BLaER1 treated with 17β-estradiol and CSF1 and Interleukin-3, amounts not matched to agents 10 nM and 100 nM (cell line): ENCODE data around the gene SYNDIG1L.
"Not testable (repeated sequence)": the region's sequence is repeated elsewhere in the genome, so short reads cannot be mapped to it uniquely, and the experiment has no call there.

Experiments
- H3K27ac ChIP-seq, 11 experiments: shearing (Covaris generic); formaldehyde crosslinking; 2 replicates each; pipeline ENCODE4 v1.8.1; 2022
- H3K27me3 ChIP-seq, 11 experiments: shearing (Covaris generic); formaldehyde crosslinking; 2 replicates each; pipeline ENCODE4 v1.8.1; 2022
- H3K36me3 ChIP-seq, 11 experiments: shearing (Covaris generic); formaldehyde crosslinking; 2 replicates each; pipeline ENCODE4 v1.8.1; 2022
- H3K4me1 ChIP-seq, 10 experiments: shearing (Covaris generic); formaldehyde crosslinking; 2 replicates each; pipeline ENCODE4 v1.8.1; 2022
- H3K4me2 ChIP-seq, 11 experiments: shearing (Covaris generic); formaldehyde crosslinking; 2 replicates each; pipeline ENCODE4 v1.8.1; 2022
- H3K4me3 ChIP-seq, 10 experiments: shearing (Covaris generic); formaldehyde crosslinking; 2 replicates each; pipeline ENCODE4 v1.8.1; 2022
- H3K9ac ChIP-seq, 11 experiments: shearing (Covaris generic); formaldehyde crosslinking; 2 replicates each; pipeline ENCODE4 v1.8.1; 2022
- H3K9me3 ChIP-seq, 11 experiments: shearing (Covaris generic); formaldehyde crosslinking; replicated peaks in 1 of 11; 2 replicates each; pipeline ENCODE4 v1.8.1; 2022
- H4K20me1 ChIP-seq, 11 experiments: shearing (Covaris generic); formaldehyde crosslinking; 2 replicates each; pipeline ENCODE4 v1.8.1; 2022
- Cebpa-rat ChIP-seq, 11 experiments: shearing (Covaris generic); IDR thresholded peaks; 2 replicates each; pipeline ENCODE4 v1.8.1; 2022

The SYNDIG1L gene

GRCh38 chr14:74463697-74464096, 37.7 kb upstream of the SYNDIG1L start:
- Histone ChIP-seq H4K20me1 (peaks cover 0 to 34% (median 0%) of the 10 kb centered on the region in 11 experiments; a peak in 4 of 22 replicates), H3K27me3 (no peaks in the 10 kb centered on the region), H3K4me1 (peaks cover 0 to 18% (median 13%) of the 10 kb centered on the region in 10 experiments; a peak in 12 of 20 replicates), H3K9me3 (no peaks in the 10 kb centered on the region), H3K4me3 (no peak overlapping the region), H3K4me2 (no peak overlapping the region), H3K27ac (no peak overlapping the region), H3K36me3 (peaks cover 0 to 17% (median 0%) of the 10 kb centered on the region in 11 experiments; a peak in 3 of 22 replicates), H3K9ac (no peak overlapping the region)
- no peak for TF ChIP-seq Cebpa-rat (IDR thresholded peaks at IDR 0.05)

GRCh38 chr14:74462993-74463392, 37.0 kb upstream of the SYNDIG1L start:
- no peak for TF ChIP-seq Cebpa-rat (IDR thresholded peaks at IDR 0.05)
- no peak overlapping the region for H3K4me2 ChIP-seq
- H3K9me3 ChIP-seq = no peaks in the 10 kb centered on the region
- no peak overlapping the region for H3K27ac ChIP-seq
- peaks cover 0 to 21% (median 14%) of the 10 kb centered on the region in 10 experiments; a peak in 13 of 20 replicates for H3K4me1 ChIP-seq
- no peak overlapping the region for H3K9ac ChIP-seq
- H3K27me3 ChIP-seq = no peaks in the 10 kb centered on the region
- H3K36me3 ChIP-seq = peaks cover 0 to 10% (median 0%) of the 10 kb centered on the region in 11 experiments; a peak in 1 of 22 replicates
- H3K4me3 ChIP-seq = no peak overlapping the region
- peaks cover 0 to 27% (median 0%) of the 10 kb centered on the region in 11 experiments; a peak in 4 of 22 replicates for H4K20me1 ChIP-seq

GRCh38 chr14:74459976-74460375, 34.0 kb upstream of the SYNDIG1L start:
- Histone ChIP-seq H3K27ac (no peak overlapping the region), H3K4me2 (peak overlapping the region in 6 of 11 experiments; percentile 12 to 49 (median 31); a peak in 6 of 22 replicates), H3K36me3 (no peaks in the 10 kb centered on the region), H3K4me3 (no peak overlapping the region), H3K9me3 (no peaks in the 10 kb centered on the region), H3K4me1 (peaks cover 0 to 51% (median 37%) of the 10 kb centered on the region in 10 experiments; a peak in 17 of 20 replicates), H4K20me1 (peaks cover 0 to 5% (median 0%) of the 10 kb centered on the region in 11 experiments; a peak in 2 of 22 replicates), H3K27me3 (no peaks in the 10 kb centered on the region), H3K9ac (no peak overlapping the region)
- TF ChIP-seq Cebpa-rat (IDR thresholded peaks at IDR 0.05) = no peak

- H3K27ac ChIP-seq = no peak overlapping the region
- H3K4me1 ChIP-seq = peaks cover 0 to 56% (median 37%) of the 10 kb centered on the region in 10 experiments; a peak in 17 of 20 replicates
- TF ChIP-seq Cebpa-rat (IDR thresholded peaks at IDR 0.05) = no peak
- peaks cover 0 to 3% (median 0%) of the 10 kb centered on the region in 11 experiments; a peak in 2 of 22 replicates for H3K9me3 ChIP-seq
- H3K4me2 ChIP-seq = peak overlapping the region in 6 of 11 experiments; percentile 12 to 49 (median 31); a peak in 6 of 22 replicates
- H3K36me3 ChIP-seq = no peaks in the 10 kb centered on the region
- no peak overlapping the region for H3K9ac ChIP-seq
- H4K20me1 ChIP-seq = peaks cover 0 to 4% (median 0%) of the 10 kb centered on the region in 11 experiments; a peak in 2 of 22 replicates
- H3K4me3 ChIP-seq = no peak overlapping the region
- no peaks in the 10 kb centered on the region for H3K27me3 ChIP-seq
Measured at GRCh38 chr14:74459289-74459946, 33.4 kb upstream of the SYNDIG1L start.

DNA sequence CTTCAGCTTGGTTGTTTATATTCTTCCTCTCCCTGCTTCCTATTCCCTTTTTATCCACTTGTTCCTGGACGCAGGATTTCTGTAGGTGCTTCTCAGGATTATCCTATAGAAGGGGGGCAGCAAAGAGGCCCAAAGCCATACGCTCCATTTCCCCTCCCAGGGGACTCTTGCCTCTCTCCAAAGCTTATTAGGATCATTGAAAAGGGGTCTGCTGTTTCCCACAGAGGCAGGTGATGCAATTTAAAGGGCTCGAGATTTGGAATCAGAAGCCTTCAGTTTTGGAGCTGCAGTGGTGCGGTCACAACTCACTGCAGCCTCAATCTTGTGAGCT, 31.5 kb upstream of the SYNDIG1L start:
- Histone ChIP-seq H3K4me1 (peaks cover 0 to 60% (median 37%) of the 10 kb centered on the region in 10 experiments; a peak in 17 of 20 replicates), H3K4me2 (peak overlapping the region in 9 of 11 experiments; percentile 44 to 95 (median 75); a peak in 17 of 22 replicates), H3K27me3 (no peaks in the 10 kb centered on the region), H3K9ac (no peak overlapping the region), H3K36me3 (no peaks in the 10 kb centered on the region), H3K27ac (no peak overlapping the region), H4K20me1 (no peaks in the 10 kb centered on the region; a peak in 2 of 22 replicates), H3K4me3 (no peak overlapping the region), H3K9me3 (peaks cover 0 to 10% (median 3%) of the 10 kb centered on the region in 11 experiments; a peak in 6 of 22 replicates)
- TF ChIP-seq Cebpa-rat (IDR thresholded peaks at IDR 0.05) = no peak

GRCh38 chr14:74456684-74457564, 30.9 kb upstream of the SYNDIG1L start:
- H3K4me1 ChIP-seq = peaks cover 0 to 60% (median 37%) of the 10 kb centered on the region in 10 experiments; a peak in 17 of 20 replicates
- H3K4me3 ChIP-seq = no peak overlapping the region
- TF ChIP-seq Cebpa-rat (IDR thresholded peaks at IDR 0.05) = no peak
- H3K9me3 ChIP-seq = peaks cover 0 to 10% (median 3%) of the 10 kb centered on the region in 11 experiments; a peak in 6 of 22 replicates
- H3K9ac ChIP-seq = no peak overlapping the region
- H3K4me2 ChIP-seq = peak overlapping the region in 9 of 11 experiments; percentile 44 to 95 (median 75); a peak in 18 of 22 replicates
- H4K20me1 ChIP-seq = no peaks in the 10 kb centered on the region; a peak in 2 of 22 replicates
- no peaks in the 10 kb centered on the region for H3K36me3 ChIP-seq
- no peak overlapping the region for H3K27ac ChIP-seq
- H3K27me3 ChIP-seq = no peaks in the 10 kb centered on the region

GRCh38 chr14:74454397-74454796, 28.4 kb upstream of the SYNDIG1L start:
- Histone ChIP-seq H3K4me2 (peak overlapping the region in 4 of 11 experiments; percentile 1 to 26 (median 13); a peak in 5 of 22 replicates), H3K4me1 (peaks cover 0 to 50% (median 29%) of the 10 kb centered on the region in 10 experiments; a peak in 17 of 20 replicates), H3K9me3 (peaks cover 0 to 10% (median 3%) of the 10 kb centered on the region in 11 experiments; a peak in 6 of 22 replicates)
- not testable (repeated sequence) for H3K27ac ChIP-seq, H4K20me1 ChIP-seq, H3K4me3 ChIP-seq, H3K9ac ChIP-seq, H3K27me3 ChIP-seq, H3K36me3 ChIP-seq

- Histone ChIP-seq H3K27me3 (no peaks in the 10 kb centered on the region), H3K9me3 (peaks cover 0 to 14% (median 0%) of the 10 kb centered on the region in 11 experiments; a peak in 1 of 22 replicates), H3K4me3 (no peak overlapping the region), H3K9ac (no peak overlapping the region), H3K36me3 (peaks cover 0 to 3% (median 0%) of the 10 kb centered on the region in 11 experiments; a peak in 1 of 22 replicates), H3K4me2 (no peak overlapping the region), H3K4me1 (no peaks in the 10 kb centered on the region), H3K27ac (no peak overlapping the region), H4K20me1 (no peaks in the 10 kb centered on the region)
- no peak for TF ChIP-seq Cebpa-rat (IDR thresholded peaks at IDR 0.05)
Measured at GRCh38 chr14:74444866-74445265, 18.9 kb upstream of the SYNDIG1L start.

GRCh38 chr14:74442757-74443156, 16.7 kb upstream of the SYNDIG1L start:
- H3K4me3 ChIP-seq = no peak overlapping the region
- H4K20me1 ChIP-seq = no peaks in the 10 kb centered on the region
- H3K9ac ChIP-seq = no peak overlapping the region
- H3K9me3 ChIP-seq = peaks cover 0 to 6% (median 0%) of the 10 kb centered on the region in 11 experiments; a peak in 1 of 22 replicates
- H3K36me3 ChIP-seq = peaks cover 0 to 3% (median 0%) of the 10 kb centered on the region in 11 experiments; a peak in 1 of 22 replicates
- no peak overlapping the region for H3K27ac ChIP-seq
- no peaks in the 10 kb centered on the region for H3K4me1 ChIP-seq
- no peak for TF ChIP-seq Cebpa-rat (IDR thresholded peaks at IDR 0.05)
- no peak overlapping the region for H3K4me2 ChIP-seq
- H3K27me3 ChIP-seq = no peaks in the 10 kb centered on the region
